Brain microvascular endothelial cell (primary cell): ENCODE results near the gene F2RL3.

Experiments used
- DNase-seq: peaks from one replicate; pipeline ENCODE4 v3.0.0-alpha.2; 2020
- H3K27ac ChIP-seq: fragments of 250-450 bp; sonication (Bioruptor Pico); 2 replicates; pipeline ENCODE4 v1.5.1; 2020; ENCODE audit warnings: mild to moderate bottlenecking, moderate library complexity
- H3K27me3 ChIP-seq: fragments of 250-450 bp; sonication (Bioruptor Pico); replicated peaks from 2 replicates; pipeline ENCODE4 v1.5.1; 2020; ENCODE audit warnings: mild to moderate bottlenecking
- H3K36me3 ChIP-seq: fragments of 250-450 bp; sonication (Bioruptor Pico); replicated peaks from 2 replicates; pipeline ENCODE4 v1.5.1; 2020; ENCODE audit warnings: mild to moderate bottlenecking
- H3K4me3 ChIP-seq: 2 replicates; pipeline ENCODE4 v1.5.1; 2011; ENCODE audit warnings: low read depth, mild to moderate bottlenecking, control low read depth, low read length, moderate library complexity
- in situ Hi-C: cut with HindIII; loops from 2 replicates; pipeline ENCODE4 v1.10.0; 2017; ENCODE audit warnings: low sequenced_read_pairs, low pct_ligation_motif_present
- TF ChIP-seq, protein P1 (sequence below): IDR thresholded peaks from 2 replicates; pipeline ENCODE4 v1.5.1; 2011; ENCODE audit warnings: low read depth, mild to moderate bottlenecking, moderate library complexity, low read length, control low read depth, inconsistent platforms; ENCODE audit errors: missing control alignments

F2RL3 gene

DNA sequence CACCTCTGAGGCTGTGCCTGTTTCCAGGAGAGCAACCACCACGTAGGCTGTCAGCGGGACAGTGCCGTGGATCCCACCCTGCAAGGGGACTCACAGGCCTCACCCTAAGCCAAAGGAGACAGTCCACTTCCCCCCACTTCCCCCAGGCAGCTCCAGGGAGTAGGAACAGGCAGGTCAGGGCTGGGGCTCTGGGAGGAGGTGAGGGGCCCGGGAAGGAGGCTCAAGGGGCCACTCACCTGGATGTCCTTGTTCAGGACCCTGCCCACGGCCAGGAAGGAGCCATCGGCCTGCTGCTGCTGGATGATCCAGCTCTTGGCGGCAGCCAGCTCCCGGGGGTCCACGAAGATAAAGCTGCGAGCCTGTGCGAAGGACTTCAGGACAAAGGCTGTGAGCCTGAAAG is 25.6 kb downstream of the F2RL3 start:
- TF ChIP-seq, protein P1, sequence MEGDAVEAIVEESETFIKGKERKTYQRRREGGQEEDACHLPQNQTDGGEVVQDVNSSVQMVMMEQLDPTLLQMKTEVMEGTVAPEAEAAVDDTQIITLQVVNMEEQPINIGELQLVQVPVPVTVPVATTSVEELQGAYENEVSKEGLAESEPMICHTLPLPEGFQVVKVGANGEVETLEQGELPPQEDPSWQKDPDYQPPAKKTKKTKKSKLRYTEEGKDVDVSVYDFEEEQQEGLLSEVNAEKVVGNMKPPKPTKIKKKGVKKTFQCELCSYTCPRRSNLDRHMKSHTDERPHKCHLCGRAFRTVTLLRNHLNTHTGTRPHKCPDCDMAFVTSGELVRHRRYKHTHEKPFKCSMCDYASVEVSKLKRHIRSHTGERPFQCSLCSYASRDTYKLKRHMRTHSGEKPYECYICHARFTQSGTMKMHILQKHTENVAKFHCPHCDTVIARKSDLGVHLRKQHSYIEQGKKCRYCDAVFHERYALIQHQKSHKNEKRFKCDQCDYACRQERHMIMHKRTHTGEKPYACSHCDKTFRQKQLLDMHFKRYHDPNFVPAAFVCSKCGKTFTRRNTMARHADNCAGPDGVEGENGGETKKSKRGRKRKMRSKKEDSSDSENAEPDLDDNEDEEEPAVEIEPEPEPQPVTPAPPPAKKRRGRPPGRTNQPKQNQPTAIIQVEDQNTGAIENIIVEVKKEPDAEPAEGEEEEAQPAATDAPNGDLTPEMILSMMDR = no peak
- H3K36me3 ChIP-seq = no peaks in the 10 kb centered on the region
- H3K27ac ChIP-seq = no peak overlapping the region
- in situ Hi-C loops = no loop called here
- no peak for DNase-seq
- no peak overlapping the region for H3K4me3 ChIP-seq
- H3K27me3 ChIP-seq = no peaks in the 10 kb centered on the region

DNA sequence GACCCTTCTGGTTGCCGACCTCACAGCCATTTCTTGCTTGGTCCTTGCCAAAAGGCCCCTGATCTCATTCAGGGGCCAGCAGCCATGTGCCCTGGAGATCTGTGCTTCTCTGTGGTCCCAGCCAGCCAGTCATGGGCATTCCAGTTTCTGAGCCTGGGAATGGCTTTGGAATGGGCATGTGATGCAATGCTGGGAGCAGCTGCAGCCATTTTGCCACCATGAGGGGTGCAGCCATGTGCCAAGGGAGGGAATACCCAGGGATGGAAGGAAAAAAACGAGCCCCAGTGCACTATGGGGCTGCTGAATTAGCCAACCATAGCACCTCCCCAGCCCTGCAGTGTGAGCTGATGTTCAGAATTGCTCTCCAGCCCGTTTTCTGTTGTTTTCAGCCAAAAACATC is 26.3 kb downstream of the F2RL3 start:
- TF ChIP-seq, protein P1 = no peak
- no peaks in the 10 kb centered on the region for H3K36me3 ChIP-seq
- H3K27me3 ChIP-seq = no peaks in the 10 kb centered on the region
- no peak for DNase-seq
- in situ Hi-C loops = no loop called here
- no peak overlapping the region for H3K27ac ChIP-seq
- no peak overlapping the region for H3K4me3 ChIP-seq

DNA sequence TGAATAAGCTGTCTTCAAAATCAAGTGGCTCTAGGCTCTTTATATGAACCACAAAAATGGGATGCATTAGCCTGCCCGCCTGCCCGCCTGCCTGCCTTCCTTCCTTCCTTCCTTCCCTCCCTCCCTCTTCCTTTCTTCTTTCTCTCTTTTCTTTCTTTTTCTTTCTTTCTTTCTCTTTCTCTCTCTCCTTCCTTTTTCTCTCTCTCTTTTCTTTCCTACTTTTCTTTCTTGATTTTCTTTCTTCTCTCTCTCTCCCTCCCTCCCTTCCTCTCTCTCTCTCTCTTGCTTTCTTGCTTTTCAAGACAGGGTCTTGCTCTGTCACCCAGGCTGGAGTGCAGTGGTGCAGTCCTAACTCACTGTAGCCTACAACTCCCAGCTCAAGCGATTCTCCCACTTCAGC is 26.9 kb downstream of the F2RL3 start:
- Histone ChIP-seq H3K36me3 (no peaks in the 10 kb centered on the region), H3K27me3 (no peaks in the 10 kb centered on the region), H3K4me3 (no peak overlapping the region), H3K27ac (no peak overlapping the region)
- TF ChIP-seq, protein P1 = no peak
- in situ Hi-C loops = no loop called here
- DNase-seq = no peak

DNA sequence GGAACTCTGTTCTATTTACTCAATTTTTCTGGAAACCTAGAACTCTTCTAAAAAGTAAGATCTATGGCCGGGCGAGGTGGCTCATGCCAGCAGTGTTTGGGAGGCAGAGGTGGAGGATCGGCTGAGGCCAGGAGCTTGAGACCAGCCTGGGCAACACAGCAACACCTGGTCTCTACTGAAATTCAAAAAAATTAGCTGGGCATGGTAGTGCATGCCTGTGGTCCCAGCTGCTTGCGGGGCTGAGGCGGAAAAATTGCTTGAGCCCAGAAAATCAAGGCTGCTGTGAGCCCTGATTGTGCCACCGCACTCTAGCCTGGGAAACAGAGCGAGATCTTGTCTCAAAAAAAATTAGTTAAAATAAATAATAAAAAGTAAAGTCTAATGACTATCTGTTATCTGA is 28.6 kb downstream of the F2RL3 start:
- no peak overlapping the region for H3K4me3 ChIP-seq
- in situ Hi-C loops = no loop called here
- H3K36me3 ChIP-seq = no peaks in the 10 kb centered on the region
- TF ChIP-seq, protein P1 = no peak
- no peak for DNase-seq
- no peak overlapping the region for H3K27ac ChIP-seq
- H3K27me3 ChIP-seq = no peaks in the 10 kb centered on the region

DNA sequence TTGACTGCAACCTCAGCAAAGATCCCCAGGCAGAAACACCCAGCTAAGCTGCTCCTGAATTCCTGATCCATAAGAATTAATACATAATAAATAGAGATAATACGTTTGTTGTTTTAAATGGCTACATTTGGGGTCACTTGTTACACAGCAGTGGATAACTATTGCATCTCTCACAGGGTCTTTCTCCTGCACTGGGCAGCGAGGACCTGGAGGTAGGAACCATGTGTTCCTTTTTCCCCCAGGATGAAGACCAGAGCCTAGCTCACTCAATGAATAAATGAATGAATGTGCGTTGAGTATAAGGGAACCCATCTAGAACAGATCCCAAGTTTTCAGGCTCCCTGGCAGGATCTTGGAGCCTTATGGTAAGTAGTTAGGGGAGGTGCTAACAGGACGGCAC is 30.7 kb downstream of the F2RL3 start:
- no peak overlapping the region for H3K27ac ChIP-seq
- H3K27me3 ChIP-seq = no peaks in the 10 kb centered on the region
- DNase-seq = no peak
- in situ Hi-C loops = no loop called here
- TF ChIP-seq, protein P1 = no peak
- H3K36me3 ChIP-seq = no peaks in the 10 kb centered on the region
- no peak overlapping the region for H3K4me3 ChIP-seq

DNA sequence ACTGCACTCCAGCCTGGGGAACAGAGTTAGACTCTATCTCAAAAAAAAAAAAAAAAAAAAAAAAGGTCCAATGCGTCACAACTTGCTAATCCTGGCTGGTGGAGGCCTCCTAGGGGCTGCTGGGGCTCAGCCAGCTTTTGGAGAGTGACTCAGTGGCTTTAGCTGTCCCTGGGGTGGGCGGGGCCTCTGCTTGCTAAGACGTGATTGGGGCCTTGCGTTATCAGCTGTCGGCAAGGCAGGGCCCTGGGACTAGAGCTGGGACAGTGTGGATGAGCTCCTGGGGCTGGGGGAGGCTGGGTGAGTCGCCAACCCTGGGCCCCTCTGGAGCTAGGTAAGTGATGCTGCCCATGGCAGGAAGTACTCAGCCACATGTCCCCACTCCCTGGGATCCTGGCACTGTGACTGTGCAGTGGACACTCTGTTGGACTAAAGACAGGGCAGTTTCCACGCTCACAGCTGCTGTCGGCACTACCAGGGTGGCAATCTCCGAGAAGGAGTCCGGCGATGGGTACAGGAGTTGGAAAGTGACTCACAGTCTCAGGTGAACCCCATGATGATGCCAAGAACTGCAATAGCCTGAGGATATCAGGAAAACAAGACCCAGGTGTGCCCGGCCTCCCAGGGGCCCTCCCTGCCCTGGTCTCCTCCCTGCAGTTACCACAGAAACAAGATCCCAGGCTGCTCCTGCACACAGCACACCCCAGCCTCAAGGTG is 32.2 kb downstream of the F2RL3 start:
- Histone ChIP-seq H3K36me3 (no peaks in the 10 kb centered on the region), H3K27ac (no peak overlapping the region), H3K27me3 (no peaks in the 10 kb centered on the region), H3K4me3 (no peak overlapping the region)
- TF ChIP-seq, protein P1 = no peak
- in situ Hi-C loops = no loop called here
- peak; percentile 92 for DNase-seq
